ENCODE measurements around the gene KRT86. TPM values are rescaled to one million over a fixed set of nuclear protein-coding genes. Genes with fewer than 3 reads are reported as not detected.
A peak's percentile ranks its signal among the peaks of the same experiment; 100 is the strongest.
"Not testable (repeated sequence)": the region's sequence is repeated elsewhere in the genome, so short reads cannot be mapped to it uniquely, and the experiment has no call there.

The KRT86 gene
- total RNA-seq, 1 experiment from 2014 or later: 8.7 TPM

DNA sequence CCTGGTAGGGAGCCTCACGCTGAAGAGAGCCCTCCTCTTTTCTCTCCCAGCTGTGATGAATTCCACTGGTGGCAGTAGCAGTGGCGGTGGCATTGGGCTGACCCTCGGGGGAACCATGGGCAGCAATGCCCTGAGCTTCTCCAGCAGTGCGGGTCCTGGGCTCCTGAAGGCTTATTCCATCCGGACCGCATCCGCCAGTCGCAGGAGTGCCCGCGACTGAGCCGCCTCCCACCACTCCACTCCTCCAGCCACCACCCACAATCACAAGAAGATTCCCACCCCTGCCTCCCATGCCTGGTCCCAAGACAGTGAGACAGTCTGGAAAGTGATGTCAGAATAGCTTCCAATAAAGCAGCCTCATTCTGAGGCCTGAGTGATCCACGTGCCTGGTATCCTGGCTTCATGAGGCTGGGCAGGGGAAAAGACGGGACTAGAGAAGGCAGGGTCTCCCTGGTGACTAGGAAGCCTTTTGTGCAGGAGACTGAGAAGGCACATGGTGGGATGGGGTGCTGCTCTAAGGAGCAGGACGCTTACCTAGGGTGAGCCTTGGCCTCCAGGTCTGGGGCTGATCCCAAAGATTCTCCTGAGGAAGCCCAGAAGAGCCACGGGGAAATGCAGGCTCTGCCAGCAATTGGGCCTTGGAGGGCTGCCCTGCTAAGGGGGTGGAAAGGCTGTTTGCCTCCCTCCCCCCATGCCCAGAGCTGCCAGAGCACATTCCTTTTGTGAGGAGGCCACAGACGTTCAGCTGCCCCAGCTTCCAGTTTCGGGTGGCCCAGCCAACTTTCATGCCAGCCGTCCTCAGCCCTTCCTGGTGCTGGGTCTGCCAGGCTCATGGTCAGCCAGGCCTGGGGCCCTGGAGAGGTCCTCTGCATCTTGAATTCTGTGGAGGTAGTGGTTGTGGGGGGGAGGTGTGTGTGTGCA, 25.6 kb upstream of the KRT86 start:
- DNase-seq (ENCODE audit: low read depth): no peak
- in situ Hi-C loops (cut with HindIII; ENCODE audit: low pct_unique_long_range_greater_than_20kb, low sequenced_read_pairs): no loop called here

DNA sequence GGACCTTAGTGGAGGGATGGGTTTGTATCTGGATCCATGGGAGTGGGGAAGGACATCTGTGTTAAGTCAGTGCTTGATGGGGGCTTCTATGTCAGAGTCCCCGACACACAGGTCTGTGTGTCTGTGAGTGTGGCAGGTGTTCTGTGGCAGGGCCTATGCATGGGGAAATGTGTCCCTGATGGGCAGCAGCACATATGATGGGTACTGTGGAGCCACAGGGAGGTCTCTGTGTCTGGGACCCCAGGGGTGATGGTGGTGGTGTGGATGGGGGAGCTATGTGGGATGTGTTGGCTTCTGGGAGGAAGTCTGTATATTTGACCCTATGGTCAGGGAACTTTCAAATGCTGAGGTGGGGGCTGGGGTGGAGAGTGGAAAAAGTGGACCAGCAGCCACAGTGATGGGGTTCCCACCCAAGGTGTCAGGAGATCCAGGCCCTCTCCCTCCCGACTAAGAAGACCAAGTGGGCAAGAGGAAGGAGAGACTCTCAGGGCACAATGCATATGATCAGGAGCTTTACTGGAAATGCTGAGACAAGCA, 24.9 kb upstream of the KRT86 start:
- in situ Hi-C loops (cut with HindIII; ENCODE audit: low pct_unique_long_range_greater_than_20kb, low sequenced_read_pairs): no loop called here
- DNase-seq (ENCODE audit: low read depth): no peak

DNA sequence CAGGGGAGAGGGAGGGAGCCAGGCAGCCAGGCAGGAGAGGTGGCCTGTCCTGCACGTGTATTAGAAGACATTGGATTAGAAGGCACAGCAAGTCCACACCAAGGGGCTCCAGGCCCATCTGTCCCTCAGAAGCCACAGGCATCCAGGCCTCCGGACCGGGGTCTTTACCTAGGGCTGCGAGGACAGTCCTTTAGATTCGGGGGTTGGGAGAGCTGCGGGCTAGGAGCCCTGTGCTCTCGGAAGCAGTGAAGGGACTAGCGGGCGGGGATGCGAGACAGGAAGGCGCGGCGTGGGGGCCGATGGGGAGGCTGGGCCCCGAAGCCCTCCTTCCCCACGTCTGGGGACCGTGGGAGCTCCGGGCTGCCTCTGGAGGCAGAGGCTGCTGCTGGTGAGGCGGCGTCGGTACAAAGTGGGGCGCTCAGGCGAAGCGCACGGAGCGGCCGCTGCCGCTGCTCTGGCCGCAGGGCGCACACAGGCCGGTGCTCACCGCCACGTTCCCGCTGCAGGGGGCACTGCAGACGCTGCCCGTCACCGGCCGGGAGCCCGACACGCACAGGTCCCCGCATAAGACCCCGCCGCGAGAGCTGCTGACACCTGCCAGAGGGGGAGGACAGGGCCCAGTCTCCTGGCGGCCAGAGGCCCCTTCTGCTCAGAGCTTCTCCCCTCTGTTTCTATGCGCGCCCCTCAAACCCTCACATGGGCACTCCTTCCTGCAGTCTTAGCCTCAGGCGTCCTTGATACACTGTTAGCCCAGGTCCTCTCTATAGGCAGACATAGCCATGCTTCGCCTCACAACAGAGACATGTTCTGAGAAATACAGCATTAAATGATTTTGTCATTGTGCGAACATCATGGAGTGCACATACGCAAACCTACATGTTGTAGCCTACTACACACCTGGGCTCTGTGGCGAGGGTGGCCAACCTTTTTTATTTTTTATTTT, 24.1 kb upstream of the KRT86 start:
- in situ Hi-C loops (cut with HindIII; ENCODE audit: low pct_unique_long_range_greater_than_20kb, low sequenced_read_pairs): no loop called here
- DNase-seq (ENCODE audit: low read depth): no peak

DNA sequence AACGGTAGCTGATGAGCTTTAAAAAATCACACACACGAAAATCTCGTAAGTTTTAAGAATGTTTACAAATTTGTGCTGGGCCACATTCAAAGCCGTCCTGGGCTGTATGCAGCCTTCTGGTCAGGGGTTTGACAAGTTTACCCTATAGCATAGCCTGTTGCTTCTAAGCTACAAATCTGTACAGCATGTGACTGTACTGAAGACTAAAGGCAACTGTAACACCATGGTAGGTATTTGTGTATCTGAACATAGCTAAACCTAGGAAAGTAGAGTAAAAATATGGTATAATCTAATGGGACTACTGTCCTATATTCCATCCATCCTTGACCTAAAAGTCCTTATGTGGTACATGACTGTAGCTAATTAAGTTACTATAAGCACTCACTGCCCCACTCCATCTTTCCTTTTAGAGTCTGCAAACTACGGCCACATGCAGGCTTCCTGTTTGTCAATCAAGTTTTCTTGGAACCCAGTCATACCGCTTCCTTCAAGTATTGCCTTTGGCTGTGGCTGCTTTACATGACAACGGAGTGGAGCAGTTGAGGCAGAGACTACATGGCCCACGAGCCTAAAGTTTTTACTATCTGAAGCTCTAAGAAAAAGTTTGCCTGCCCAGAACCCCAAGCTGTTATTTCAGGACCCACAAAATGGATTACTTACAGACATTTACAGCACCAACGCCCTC, 22.9 kb upstream of the KRT86 start:
- in situ Hi-C loops (cut with HindIII; ENCODE audit: low pct_unique_long_range_greater_than_20kb, low sequenced_read_pairs): no loop called here
- no peak for DNase-seq (ENCODE audit: low read depth)

DNA sequence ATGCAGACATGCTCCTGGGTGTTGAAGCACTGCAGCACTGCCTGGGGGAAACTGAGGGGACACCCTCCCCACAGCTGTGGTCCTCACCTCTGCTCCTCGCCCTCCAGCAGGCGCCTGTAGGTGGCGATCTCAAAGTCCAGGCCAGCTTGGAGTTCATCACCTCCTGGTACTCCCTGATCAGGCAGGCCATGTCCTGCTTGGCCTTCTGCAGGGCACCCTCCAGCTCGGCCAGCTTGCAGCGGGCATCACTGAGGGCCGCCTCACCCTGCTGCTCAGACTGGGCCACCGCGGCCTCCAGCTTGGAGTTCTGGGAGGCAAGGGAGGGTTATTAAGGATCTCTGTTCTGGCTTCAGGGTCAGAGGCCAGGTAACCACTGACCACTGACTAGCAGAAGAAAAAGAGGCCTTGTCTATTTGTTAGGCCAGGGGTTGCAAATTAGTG, 22.2 kb upstream of the KRT86 start:
- in situ Hi-C loops (cut with HindIII; ENCODE audit: low pct_unique_long_range_greater_than_20kb, low sequenced_read_pairs); DNase-seq (ENCODE audit: low read depth): not testable (repeated sequence)

DNA sequence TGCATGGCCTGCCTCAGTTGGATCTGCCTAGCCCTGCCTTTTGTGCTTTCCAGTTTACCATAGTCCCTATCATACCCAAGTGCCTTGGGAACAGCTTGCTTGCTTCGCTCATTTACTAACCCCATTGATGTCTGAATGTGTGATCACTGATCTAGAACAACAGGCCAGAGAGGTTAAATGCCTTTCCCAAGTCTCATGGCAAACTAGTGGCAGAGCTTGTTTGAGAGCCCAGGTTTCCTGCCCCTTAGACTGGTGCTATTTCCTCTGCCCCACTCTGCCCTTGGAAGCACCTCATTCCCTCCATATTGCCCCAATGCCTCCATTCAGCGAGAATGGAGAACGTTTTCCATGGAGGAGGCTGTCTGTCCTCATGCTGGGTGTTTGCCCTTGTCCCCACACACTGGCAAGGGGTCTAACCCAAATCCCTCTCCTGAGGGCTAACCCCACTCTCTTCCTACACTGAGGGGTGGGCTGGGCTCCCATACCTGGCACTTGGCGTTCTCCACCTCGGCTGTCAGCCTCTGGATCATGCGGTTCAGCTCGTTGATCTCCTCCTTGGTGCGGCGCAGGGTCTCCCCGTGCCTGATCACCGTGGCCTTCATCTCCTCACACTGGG, 21.6 kb upstream of the KRT86 start:
- in situ Hi-C loops (cut with HindIII; ENCODE audit: low pct_unique_long_range_greater_than_20kb, low sequenced_read_pairs): no loop called here
- peak; percentile 66 for DNase-seq (ENCODE audit: low read depth)

DNA sequence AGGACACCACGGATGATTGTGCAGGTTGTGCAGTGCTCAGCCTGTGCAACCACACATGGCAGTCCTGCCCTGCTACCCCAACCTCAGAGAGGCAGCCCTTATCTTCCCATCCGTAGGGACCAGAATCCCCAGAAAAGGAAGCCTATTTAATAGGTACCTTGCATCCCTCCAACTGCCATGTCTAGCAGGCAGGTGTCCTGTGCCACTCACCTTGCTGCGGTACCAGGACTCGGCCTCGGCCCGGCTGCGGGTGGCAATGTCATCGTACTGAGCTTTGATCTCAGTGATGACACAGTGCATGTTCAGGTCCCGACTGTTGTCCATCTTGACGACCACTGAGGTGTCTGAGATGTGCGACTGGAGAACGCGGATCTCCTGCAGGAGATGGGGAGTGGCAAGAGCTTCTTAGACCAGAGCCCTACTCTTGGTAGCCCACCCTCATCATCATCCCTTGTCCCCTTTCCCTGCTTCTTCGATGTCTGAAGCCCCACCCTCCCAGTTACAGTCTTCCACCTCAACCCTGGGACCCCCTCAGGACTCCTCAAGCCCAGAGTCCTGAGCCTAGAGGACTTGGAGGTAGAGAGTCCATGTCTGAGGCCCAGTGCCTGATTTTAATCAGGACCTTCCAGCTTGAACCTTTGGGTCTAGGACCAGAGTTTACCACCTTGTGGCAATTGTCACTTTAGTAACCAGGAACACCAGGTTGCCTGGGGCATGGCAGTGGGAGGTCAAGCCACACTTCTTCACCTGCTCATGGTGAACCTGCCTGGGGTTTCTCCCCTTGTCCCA, 20.9 kb upstream of the KRT86 start:
- DNase-seq (ENCODE audit: low read depth): no peak
- in situ Hi-C loops (cut with HindIII; ENCODE audit: low pct_unique_long_range_greater_than_20kb, low sequenced_read_pairs): no loop called here

DNA sequence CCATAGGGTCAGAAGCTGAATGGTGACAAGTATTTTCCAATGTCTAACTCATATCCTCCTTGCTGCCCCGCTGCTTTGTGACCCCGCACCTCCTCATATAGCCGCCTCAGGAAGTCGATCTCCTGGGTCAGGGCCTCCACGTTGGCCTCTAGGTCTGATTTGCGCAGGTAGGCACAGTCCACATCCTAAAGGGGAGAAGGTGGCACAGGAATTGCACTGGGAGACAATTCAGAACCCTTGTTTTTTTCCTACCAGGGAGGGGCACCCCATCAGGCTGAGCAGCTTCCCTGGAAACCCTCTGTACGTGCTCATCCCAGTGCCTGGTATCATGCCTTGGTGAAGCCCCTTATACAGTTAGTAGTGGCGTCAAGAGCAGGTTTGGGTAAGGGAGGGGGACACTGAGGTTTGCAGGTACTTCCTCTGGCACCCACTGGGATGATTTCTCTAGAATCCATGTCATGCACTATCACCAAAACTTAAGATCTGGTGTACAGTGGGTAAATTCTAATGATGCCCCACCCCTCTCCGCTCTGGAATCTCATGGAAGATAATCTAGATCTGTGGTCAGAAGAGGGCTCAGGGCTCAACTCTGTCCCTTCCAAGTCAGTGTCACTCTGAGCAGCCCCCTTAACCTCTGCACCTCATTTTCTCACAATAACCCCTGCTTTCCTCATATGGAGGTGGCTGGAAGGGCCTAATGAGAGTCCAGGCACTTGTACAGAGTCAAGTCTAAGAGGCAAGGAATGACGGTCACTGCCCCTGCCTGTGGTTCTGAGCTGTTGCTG, 20.1 kb upstream of the KRT86 start:
- in situ Hi-C loops (cut with HindIII; ENCODE audit: low pct_unique_long_range_greater_than_20kb, low sequenced_read_pairs): no loop called here
- no peak for DNase-seq (ENCODE audit: low read depth)

DNA sequence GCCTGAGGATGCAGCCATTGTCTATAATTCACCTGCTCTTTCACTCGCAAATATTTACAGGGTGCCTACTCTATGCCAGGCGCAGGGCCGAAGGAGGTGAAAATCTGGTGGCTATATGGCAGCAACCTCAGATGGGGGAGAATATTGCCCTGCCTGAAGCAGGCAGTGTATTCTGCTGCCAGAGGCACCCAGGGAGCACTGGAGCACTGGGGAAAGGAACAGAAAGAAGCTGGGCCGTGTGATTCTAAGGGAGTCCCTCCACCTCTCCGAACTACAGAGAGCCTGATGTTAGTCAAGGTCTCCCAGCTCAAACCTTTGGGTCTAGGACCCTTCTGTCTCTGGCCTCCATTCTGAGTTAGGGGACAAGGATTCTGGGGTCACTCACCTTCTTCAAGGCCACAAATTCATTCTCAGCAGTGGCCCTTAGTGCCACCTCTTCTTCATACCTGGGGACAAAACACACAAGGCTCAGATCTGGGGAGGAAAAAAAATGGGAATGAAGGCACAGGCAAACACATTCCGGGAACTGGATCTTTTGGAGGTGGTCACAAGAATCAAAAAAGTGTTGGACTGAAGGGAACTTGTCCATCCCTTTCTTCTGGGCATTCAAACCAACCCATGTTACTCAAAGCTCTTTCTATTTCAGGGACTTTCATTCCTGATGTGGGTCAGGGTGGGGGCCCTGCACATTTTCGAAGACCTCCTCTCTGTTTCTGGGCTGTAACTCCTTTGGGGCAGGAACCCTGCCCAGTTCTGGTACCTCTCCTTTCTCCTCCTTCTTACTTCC, 19.3 kb upstream of the KRT86 start:
- in situ Hi-C loops (cut with HindIII; ENCODE audit: low pct_unique_long_range_greater_than_20kb, low sequenced_read_pairs): no loop called here
- DNase-seq (ENCODE audit: low read depth): no peak

DNA sequence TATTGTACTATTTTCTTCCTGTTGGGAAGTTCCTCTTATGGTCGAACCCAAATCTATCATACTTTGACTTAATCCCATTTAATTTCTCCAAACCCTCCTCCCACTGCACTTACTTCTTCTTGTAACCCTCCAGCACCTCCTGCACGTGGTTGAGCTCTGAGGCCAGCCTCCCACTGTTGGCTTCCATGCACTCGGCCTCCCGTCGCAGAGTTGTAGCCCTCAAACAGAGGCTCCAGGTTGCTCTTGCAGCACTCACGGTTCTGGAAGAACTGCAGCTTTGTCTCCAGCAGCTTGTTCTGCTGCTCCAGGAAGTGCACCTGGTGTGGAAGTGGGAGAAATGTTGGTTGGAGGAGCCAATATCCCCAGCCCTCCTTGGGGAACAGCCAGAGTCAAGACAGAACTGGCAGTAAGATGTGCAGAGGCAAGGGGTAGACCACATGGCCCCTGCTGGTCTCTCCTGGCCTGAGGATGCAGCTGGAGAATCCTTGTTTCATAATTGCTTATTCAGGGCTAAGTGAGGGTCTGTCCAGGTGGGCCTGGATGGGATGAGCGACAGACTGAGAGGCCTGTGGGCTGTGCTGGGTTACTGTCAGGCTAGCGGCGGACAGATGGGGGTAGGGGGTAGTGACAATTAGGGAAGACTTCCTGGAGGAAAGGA, 18.4 kb upstream of the KRT86 start:
- in situ Hi-C loops (cut with HindIII; ENCODE audit: low pct_unique_long_range_greater_than_20kb, low sequenced_read_pairs): no loop called here
- DNase-seq (ENCODE audit: low read depth): no peak

DNA sequence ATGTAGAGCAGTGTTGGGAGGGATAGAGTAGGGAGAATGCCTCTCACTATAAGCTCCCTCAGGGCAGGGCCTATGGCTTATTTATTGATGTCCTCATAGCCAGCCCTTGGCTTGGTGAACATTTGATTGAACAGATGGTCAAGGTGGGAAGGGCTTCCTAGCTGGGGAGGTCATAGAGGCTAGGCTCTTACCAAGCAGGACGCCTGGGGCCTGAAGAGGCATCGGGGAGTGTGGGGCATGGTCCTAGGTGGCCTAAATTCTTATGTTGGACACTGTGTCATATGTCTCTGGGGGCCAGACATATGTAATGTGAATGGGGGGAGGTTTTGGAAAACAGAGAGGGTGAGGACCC, 17.9 kb upstream of the KRT86 start:
- in situ Hi-C loops (cut with HindIII; ENCODE audit: low pct_unique_long_range_greater_than_20kb, low sequenced_read_pairs): no loop called here
- no peak for DNase-seq (ENCODE audit: low read depth)

DNA sequence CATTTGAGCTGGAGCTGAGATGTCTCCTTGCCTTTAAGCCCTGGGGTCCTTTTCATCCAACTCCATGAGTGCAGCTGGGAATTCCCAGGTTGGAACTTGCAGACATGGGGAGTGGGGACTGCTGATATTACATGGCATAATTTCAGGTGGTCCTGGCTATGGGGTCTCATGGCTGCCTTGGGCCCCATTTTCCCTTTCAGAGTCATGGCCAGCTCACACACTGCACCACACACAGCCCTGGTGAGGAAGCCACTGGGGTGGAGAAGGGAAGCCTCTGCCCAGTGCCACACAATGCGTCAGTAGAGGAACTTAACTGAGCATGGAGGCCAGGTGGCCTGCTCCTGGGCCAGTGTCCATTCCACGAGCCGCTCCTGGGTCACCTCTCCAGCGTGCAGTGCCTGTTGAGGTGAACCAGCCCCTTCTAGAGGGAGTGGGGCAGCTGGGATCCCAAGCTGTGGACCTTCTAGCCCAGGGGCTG, 17.3 kb upstream of the KRT86 start:
- in situ Hi-C loops (cut with HindIII; ENCODE audit: low pct_unique_long_range_greater_than_20kb, low sequenced_read_pairs): no loop called here
- no peak for DNase-seq (ENCODE audit: low read depth)

DNA sequence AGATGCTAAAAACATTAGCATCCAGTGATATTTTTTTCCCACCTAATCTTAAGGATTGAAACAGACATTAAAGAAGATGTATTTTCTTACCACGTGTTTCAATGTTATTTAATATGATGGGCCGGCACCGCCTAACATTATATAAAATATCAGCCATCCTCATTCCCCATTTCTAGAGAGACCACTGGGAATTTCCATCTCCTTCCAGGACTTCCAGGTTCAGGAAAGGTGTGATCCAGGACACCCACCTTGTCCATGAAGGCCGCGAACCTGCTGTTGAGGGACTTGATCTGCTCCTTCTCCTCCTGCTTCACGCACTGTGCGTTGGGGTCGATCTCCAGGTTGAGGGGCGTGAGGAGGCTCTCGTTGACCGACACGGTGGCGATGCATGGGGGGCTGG, 16.5 kb upstream of the KRT86 start:
- DNase-seq (ENCODE audit: low read depth); in situ Hi-C loops (cut with HindIII; ENCODE audit: low pct_unique_long_range_greater_than_20kb, low sequenced_read_pairs): not testable (repeated sequence)

DNA sequence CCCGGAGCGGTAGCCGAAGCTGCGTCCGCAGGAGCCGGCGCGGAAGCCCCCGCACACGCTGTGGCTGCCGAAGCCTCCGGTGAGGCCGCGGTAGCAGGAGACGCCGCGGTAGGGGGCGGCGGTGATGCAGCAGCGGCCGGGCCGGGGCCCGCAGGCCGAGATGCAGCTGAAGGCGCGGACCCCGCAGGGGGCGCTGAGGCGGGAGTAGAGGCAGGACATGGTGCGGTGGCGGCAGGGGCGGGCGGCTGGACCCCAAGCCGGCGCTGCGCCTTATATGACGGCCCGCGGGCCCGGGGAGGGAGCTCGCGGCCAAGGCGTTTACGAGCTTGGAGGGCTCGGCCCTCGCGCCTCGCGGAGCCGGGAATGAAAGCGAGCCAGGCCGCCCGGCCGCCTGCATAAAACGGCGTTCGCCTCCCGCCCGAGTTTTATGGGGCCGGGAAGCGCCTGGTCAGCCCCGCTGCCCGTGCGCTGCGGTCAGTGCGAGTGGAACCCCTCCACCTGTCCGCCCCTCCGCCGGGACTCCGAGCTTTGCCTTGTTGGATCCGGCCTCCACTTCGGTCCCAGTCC, 16.0 kb upstream of the KRT86 start:
- in situ Hi-C loops (cut with HindIII; ENCODE audit: low pct_unique_long_range_greater_than_20kb, low sequenced_read_pairs): no loop called here
- no peak for DNase-seq (ENCODE audit: low read depth)

DNA sequence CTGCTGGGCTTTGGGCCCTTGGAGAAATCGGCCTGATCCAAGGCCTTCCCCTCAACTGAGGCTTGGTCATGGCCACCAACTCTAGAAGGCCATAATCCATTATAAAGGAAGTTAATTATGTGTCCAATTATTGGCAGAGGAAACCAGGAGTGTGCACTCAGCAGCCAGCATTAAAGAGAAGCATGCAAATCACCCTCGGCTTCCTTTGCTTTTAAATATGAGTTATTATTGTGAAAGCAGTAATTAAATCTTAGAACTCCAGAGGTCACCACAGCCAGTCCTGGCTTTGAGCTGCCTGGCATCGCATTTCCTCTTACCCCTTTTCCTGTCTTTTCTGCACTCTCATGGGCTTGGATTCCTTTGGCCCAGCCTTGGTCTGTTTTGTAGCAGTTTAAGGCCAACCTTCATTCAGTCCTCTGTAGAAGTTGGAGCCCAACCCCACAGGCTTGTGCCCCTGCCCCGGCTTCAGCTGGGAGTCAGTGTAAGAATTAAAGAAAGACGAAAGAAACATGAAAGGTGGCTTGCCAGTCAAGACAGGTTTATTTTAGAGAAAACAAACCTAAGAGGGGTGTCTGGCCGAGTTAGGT, 14.7 kb upstream of the KRT86 start:
- in situ Hi-C loops (cut with HindIII; ENCODE audit: low pct_unique_long_range_greater_than_20kb, low sequenced_read_pairs): no loop called here
- no peak for DNase-seq (ENCODE audit: low read depth)

Measured in Caki2 (cell line).